Activated CD8-positive, alpha-beta T cell treated with anti-CD3 and anti-CD28 coated beads, Interleukin-2, amount 10 ng/mL, durations not matched to agents 7 days and 5 days (primary cell): ENCODE measurements around the gene CETN3. TPM values are rescaled to one million over a fixed set of nuclear protein-coding genes. Genes with fewer than 3 reads are reported as not detected.
"Not testable (repeated sequence)": the region's sequence is repeated elsewhere in the genome, so short reads cannot be mapped to it uniquely, and the experiment has no call there.

ENCODE experiments used
- ATAC-seq: fragments of 150-1000 bp; cut with Tn5 transposase; one replicate; pipeline ENCODE4 v1.10.0; 2021; ENCODE audit warnings: moderate library complexity
- CTCF ChIA-PET: fragments of 350-600 bp; sonication (Branson Sonifier 250); formaldehyde crosslinking; loops from one replicate; lab custom pipeline; 2021; ENCODE audit warnings: antibody characterized with exemption; lab: Charles Lee
- POLR2A ChIA-PET: fragments of 350-600 bp; sonication (Branson Sonifier 250); formaldehyde crosslinking; loops from one replicate; lab custom pipeline; 2021; ENCODE audit warnings: antibody characterized with exemption; lab: Charles Lee
- DNase-seq: peaks from one replicate; pipeline ENCODE4 v3.0.0-alpha.2; 2020
- H3K27ac Mint-ChIP-seq: one replicate; pipeline ENCODE4 v1.8.0; 2021; ENCODE audit warnings: mild to moderate bottlenecking, mixed read lengths
- H3K27me3 Mint-ChIP-seq: one replicate; pipeline ENCODE4 v1.8.0; 2021; ENCODE audit warnings: low read depth, mixed read lengths
- H3K36me3 Mint-ChIP-seq: one replicate; pipeline ENCODE4 v1.8.0; 2021; ENCODE audit warnings: low read depth, mixed read lengths
- H3K4me1 Mint-ChIP-seq: one replicate; pipeline ENCODE4 v1.8.0; 2021; ENCODE audit warnings: low read depth, mixed read lengths
- H3K4me3 Mint-ChIP-seq: one replicate; pipeline ENCODE4 v1.8.0; 2021; ENCODE audit warnings: mild to moderate bottlenecking, mixed read lengths
- H3K9me3 Mint-ChIP-seq: one replicate; pipeline ENCODE4 v1.8.0; 2022; ENCODE audit warnings: mixed read lengths; ENCODE audit not compliant: insufficient read depth
- total RNA-seq, 2 experiments: library from RNA; stranded (reverse); gene quantifications; one replicate each; pipeline ENCODE4 v1.2.3, GENCODE V29; 2021

The CETN3 gene
- total RNA-seq, 2 experiments from 2014 or later = 30.6 to 31.3 TPM

DNA sequence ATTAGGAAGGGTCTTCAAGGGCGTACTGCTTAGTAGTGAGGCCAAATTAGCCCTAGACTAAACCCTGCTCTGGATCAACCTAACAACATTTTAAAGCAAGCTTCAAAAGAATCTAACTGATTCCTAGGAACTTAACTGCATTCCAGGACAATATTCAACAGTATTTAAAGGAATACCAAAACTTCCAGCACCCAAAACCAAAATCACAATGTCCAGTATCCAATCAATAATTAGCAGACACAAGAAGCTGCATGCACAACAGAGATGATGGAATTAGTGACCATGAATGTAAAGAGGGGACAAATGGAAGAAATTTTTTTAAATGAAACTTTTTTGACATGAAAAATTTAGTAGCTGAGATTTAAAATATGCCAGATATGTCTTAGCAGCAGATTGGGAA lies 53.9 kb downstream of the CETN3 start:
- H3K27ac Mint-ChIP-seq = no peak overlapping the region
- ChIA-PET POLR2A (interaction anchor here (1.1 kb wide), 1 partner anchor 93 kb away, joined by 3 read pairs; no protein-coding TSS in a partner anchor), CTCF (no interaction called here)
- H3K27me3 Mint-ChIP-seq = peaks cover 3% of the 10 kb centered on the region
- no peaks in the 10 kb centered on the region for H3K4me1 Mint-ChIP-seq
- DNase-seq = no peak
- no peak overlapping the region for H3K4me3 Mint-ChIP-seq
- ATAC-seq = no peak
- no peaks in the 10 kb centered on the region for H3K9me3 Mint-ChIP-seq
- H3K36me3 Mint-ChIP-seq = no peaks in the 10 kb centered on the region

DNA sequence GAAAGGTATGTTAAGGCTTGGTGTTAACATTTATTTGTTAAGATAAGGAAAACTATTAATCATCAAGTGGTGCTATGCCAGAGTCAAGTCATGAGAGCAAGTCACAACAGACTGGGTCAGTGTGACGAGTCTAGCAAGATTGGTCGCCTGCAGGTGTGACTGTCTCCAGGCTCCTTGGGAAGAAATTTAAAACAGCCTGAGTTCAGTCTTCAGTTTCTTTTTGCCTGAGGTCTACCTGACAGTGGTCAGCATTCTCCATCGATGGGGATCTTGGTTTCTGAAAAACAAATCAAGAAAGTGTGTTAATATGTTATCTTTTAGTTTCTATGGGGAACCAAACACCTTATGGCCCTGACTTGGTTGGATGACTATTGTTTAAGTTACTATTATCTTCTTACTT lies 56.3 kb downstream of the CETN3 start:
- H3K36me3 Mint-ChIP-seq = no peaks in the 10 kb centered on the region
- no peak overlapping the region for H3K27ac Mint-ChIP-seq
- H3K27me3 Mint-ChIP-seq = no peaks in the 10 kb centered on the region
- no peak overlapping the region for H3K4me3 Mint-ChIP-seq
- no peaks in the 10 kb centered on the region for H3K4me1 Mint-ChIP-seq
- H3K9me3 Mint-ChIP-seq = no peaks in the 10 kb centered on the region
- ChIA-PET CTCF (no interaction called here), POLR2A (no interaction called here)
- no peak for DNase-seq
- ATAC-seq = no peak

DNA sequence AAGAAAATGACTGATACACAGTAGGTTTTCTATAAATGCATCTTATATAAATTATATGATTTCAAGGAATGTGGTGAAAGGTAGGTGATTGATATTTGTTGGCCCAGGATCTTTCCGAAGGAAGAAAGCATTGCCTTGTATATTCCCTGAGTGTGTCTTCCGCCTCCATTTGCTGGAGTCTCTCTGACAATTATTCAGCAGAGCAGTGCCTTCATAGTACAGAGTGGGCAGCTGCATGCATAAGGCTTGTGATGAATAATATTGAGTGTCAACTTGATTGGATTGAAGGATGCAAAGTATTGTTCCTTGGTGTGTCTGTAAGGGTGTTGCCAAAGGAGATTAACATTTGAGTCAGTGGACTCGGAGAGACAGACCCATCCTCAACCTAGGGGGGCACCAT lies 58.5 kb downstream of the CETN3 start:
- ChIA-PET POLR2A (no interaction called here), CTCF (no interaction called here)
- DNase-seq (no peak), ATAC-seq (no peak)
- Mint-ChIP-seq H3K27ac (no peak overlapping the region), H3K4me3 (no peak overlapping the region), H3K36me3 (no peaks in the 10 kb centered on the region), H3K9me3 (no peaks in the 10 kb centered on the region), H3K27me3 (no peaks in the 10 kb centered on the region), H3K4me1 (no peaks in the 10 kb centered on the region)

DNA sequence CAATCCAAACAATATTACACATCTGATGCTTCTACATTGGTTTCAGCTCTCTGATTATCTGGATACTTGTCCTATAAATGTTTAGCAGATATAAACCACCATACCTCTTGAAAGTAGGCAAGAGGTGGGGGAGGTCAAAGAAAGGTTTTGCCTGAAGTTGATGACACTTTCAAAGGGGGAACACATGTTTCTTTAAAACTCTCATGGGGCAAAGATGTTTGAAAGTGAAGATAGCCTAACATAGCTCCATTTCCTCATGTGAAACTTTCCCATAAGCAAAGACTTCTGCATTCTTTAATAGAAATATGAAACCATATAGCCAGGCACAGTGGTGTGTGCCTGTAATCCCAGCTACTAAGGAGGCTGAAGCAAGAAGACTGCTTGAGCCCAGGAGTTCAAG lies 62.1 kb downstream of the CETN3 start:
- Mint-ChIP-seq H3K9me3 (no peaks in the 10 kb centered on the region), H3K27me3 (no peaks in the 10 kb centered on the region), H3K36me3 (no peaks in the 10 kb centered on the region), H3K4me3 (no peak overlapping the region), H3K4me1 (no peaks in the 10 kb centered on the region), H3K27ac (no peak overlapping the region)
- DNase-seq (no peak), ATAC-seq (no peak)
- POLR2A ChIA-PET = no interaction called here
- CTCF ChIA-PET = no interaction called here

DNA sequence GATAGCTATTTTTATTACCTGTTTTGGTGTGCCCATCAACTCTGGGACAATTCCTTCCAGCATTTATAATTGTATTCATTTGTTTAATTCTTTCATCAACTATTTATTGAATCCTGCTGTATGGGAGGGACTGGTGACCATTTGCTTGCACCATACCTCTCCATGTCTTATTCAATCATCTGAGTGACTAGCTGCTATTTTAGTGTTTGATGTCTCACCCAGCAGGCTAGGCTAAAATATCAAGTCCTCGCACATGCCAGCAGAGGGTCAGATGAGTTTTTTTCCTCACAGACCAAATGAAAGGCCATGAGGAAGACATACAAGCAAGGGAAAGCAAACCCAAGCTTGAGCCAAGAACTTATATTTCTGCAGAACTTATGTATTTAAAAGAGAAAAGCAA lies 63.9 kb downstream of the CETN3 start:
- ChIA-PET POLR2A (no interaction called here), CTCF (no interaction called here)
- ATAC-seq = no peak
- H3K4me3 Mint-ChIP-seq = no peak overlapping the region
- H3K4me1 Mint-ChIP-seq = no peaks in the 10 kb centered on the region
- no peaks in the 10 kb centered on the region for H3K9me3 Mint-ChIP-seq
- DNase-seq = no peak
- H3K27me3 Mint-ChIP-seq = no peaks in the 10 kb centered on the region
- H3K36me3 Mint-ChIP-seq = no peaks in the 10 kb centered on the region
- no peak overlapping the region for H3K27ac Mint-ChIP-seq

DNA sequence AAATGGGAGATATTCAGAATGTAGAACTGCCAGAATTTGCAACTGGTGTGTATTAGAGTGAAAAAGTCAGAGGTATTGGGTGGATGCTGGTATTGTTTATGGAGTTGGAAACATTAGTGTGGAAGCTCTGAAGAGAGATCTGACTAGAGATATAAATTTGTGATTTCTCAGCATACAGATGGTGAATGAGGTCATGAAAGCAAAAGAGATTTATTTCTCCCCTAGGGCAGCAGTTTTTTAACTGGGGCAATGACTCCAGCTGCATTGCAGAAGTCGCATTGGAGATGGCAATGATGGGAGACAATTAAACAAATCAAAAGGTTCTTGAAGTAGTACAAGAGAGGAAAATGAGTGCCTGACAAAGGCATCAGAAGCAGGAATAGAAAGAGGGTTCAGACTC lies 64.9 kb downstream of the CETN3 start:
- DNase-seq (no peak), ATAC-seq (no peak)
- ChIA-PET POLR2A (no interaction called here), CTCF (no interaction called here)
- H3K27me3 Mint-ChIP-seq = no peaks in the 10 kb centered on the region
- H3K4me3 Mint-ChIP-seq = no peak overlapping the region
- H3K27ac Mint-ChIP-seq = no peak overlapping the region
- no peaks in the 10 kb centered on the region for H3K9me3 Mint-ChIP-seq
- no peaks in the 10 kb centered on the region for H3K36me3 Mint-ChIP-seq
- no peaks in the 10 kb centered on the region for H3K4me1 Mint-ChIP-seq

DNA sequence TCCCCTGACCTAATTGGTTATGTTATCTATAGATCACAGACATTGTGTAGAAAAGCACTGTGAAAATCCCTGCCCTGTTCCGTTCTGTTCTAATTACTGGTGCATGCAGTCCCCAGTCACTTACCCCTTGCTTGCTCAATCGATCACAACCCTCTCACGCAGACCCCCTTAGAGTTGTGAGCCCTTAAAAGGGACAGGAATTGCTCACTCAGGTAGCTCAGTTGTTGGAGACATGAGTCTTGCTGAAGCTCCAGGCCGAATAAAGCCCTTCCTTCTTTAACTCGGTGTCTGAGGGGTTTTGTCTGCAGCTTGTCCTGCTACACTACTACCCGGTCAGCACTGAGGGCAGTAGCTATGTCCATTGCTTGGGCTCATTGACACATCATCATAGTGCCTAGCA lies 65.8 kb downstream of the CETN3 start:
- H3K27me3 Mint-ChIP-seq, ATAC-seq, H3K4me1 Mint-ChIP-seq, H3K4me3 Mint-ChIP-seq, H3K36me3 Mint-ChIP-seq, DNase-seq, H3K27ac Mint-ChIP-seq, H3K9me3 Mint-ChIP-seq, POLR2A ChIA-PET: not testable (repeated sequence)
- CTCF ChIA-PET = interaction anchor here (1.4 kb wide), 1 partner anchor 17 kb away, joined by 3 read pairs; no protein-coding TSS in a partner anchor

DNA sequence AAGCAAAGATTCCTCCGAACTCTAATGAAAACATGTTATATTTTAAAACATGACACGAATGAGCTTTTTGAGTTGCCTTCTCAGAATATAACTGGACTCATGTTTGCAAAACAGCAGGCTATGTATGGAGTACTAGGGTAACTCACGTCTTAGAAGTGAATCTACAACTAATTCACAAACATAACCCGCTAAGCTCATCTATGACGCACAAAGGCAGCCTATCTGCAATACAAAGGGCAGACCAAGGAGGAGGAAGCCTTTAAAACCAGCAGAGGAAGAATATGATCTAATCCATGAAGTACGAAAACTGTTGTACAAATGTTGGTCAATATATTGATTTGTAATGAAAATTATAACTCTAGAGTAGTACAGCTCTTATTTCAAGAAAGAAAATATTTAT lies 67.0 kb downstream of the CETN3 start:
- no peak for ATAC-seq
- Mint-ChIP-seq H3K9me3 (no peaks in the 10 kb centered on the region), H3K4me1 (no peaks in the 10 kb centered on the region), H3K4me3 (no peak overlapping the region), H3K27me3 (peaks cover 2% of the 10 kb centered on the region), H3K36me3 (no peaks in the 10 kb centered on the region), H3K27ac (no peak overlapping the region)
- no peak for DNase-seq
- CTCF ChIA-PET = interaction anchor here (1.4 kb wide), 1 partner anchor 18 kb away, joined by 3 read pairs; no protein-coding TSS in a partner anchor
- POLR2A ChIA-PET = no interaction called here

Other genes starting within 250 kb of the CETN3 start
- 1 to 10 TPM; 5.1 to 5.5 TPM for gene MBLAC2, start 65.0 kb upstream of the CETN3 start, total RNA-seq
- 1 to 10 TPM; 5.5 to 5.8 TPM for gene POLR3G, start 65.1 kb upstream of the CETN3 start, total RNA-seq
- gene LYSMD3, start 119.8 kb upstream of the CETN3 start, total RNA-seq = 10 to 100 TPM; 18.3 to 19.0 TPM
- gene ADGRV1, start 149.0 kb upstream of the CETN3 start, total RNA-seq = under 1 TPM in 1 of 2 experiments, not detected in 1; 0.26 TPM